K562 (cell line): ENCODE measurements around the gene TEKT2. TPM values are rescaled to one million over a fixed set of nuclear protein-coding genes. Genes with fewer than 3 reads are reported as not detected.
A peak's percentile ranks its signal among the peaks of the same experiment; 100 is the strongest.

Experiments
- CHD4 ChIP-seq: fragments of 200-600 bp; sonication (generic); IDR thresholded peaks from 3 replicates; pipeline ENCODE4 v1.6.1; 2012; ENCODE audit warnings: low read depth, mild to moderate bottlenecking, mixed read lengths, low read length, inconsistent platforms; ENCODE audit not compliant: insufficient read depth, insufficient replicate concordance, poor library complexity, severe bottlenecking
- CREM ChIP-seq: IDR thresholded peaks from 2 replicates; pipeline ENCODE4 v1.6.1; 2014; ENCODE audit warnings: antibody characterized with exemption, low read depth
- EP300 ChIP-seq: IDR thresholded peaks from 2 replicates; pipeline ENCODE4 v1.6.1; 2012; ENCODE audit warnings: low read length, improper control_type of control experiment
- HLTF ChIP-seq: fragments of 450-650 bp; IDR thresholded peaks from 2 replicates; pipeline ENCODE4 v1.6.1; 2016
- HNRNPUL1 ChIP-seq: fragments of 200-400 bp; formaldehyde crosslinking; IDR thresholded peaks from 2 replicates; pipeline ENCODE4 v1.6.1; 2017; ENCODE audit warnings: low read length
- HSF4 ChIP-seq: fragments of 250-450 bp; sonication (Bioruptor Pico); IDR thresholded peaks from 2 replicates; pipeline ENCODE4 v2.1.2; 2022; ENCODE audit warnings: mild to moderate bottlenecking, moderate library complexity, borderline replicate concordance
- MAFK ChIP-seq: IDR thresholded peaks from 2 replicates; pipeline ENCODE4 v1.6.1; 2011; ENCODE audit warnings: low read length, improper control_type of control experiment
- NCOA2 ChIP-seq, 2 experiments: fragments of 450-650 bp; IDR thresholded peaks; 2 replicates each; pipeline ENCODE4 v1.6.1; 2018; ENCODE audit warnings: mild to moderate bottlenecking in 2 of 2, moderate library complexity in 1 of 2; ENCODE audit not compliant: partially characterized antibody in 2 of 2
- NR4A1 ChIP-seq, 2 experiments: fragments of 250-450 bp in 1 of 2; fragments of 450-650 bp in 1 of 2; sonication (Bioruptor Pico) in 1 of 2; IDR thresholded peaks; 2 replicates each; pipeline versions ENCODE4 v1.4.0 to v1.6.1; 2016 to 2020; ENCODE audit warnings: mild to moderate bottlenecking in 2 of 2, missing compliant biosample characterization in 1 of 2, missing genetic modification characterization in 1 of 2, moderate library complexity in 1 of 2
- NUFIP1 ChIP-seq: fragments of 450-650 bp; IDR thresholded peaks from 2 replicates; pipeline ENCODE4 v1.6.1; 2018; ENCODE audit not compliant: partially characterized antibody
- POLR2A ChIP-seq: fragments of 450-650 bp; conservative IDR thresholded peaks from 2 replicates; pipeline ENCODE4 v1.6.1; 2016
- POLR2H ChIP-seq: IDR thresholded peaks from 2 replicates; pipeline ENCODE4 v1.6.1; 2016; ENCODE audit warnings: missing genetic modification characterization, low read depth, mild to moderate bottlenecking, control low read depth, missing compliant biosample characterization, moderate library complexity
- PTRF ChIP-seq: fragments of 450-650 bp; IDR thresholded peaks from 2 replicates; pipeline ENCODE4 v1.6.1; 2016; ENCODE audit warnings: mild to moderate bottlenecking, missing genetic modification characterization, missing compliant biosample characterization
- PYGO2 ChIP-seq: fragments of 450-650 bp; IDR thresholded peaks from 2 replicates; pipeline ENCODE4 v1.6.1; 2016; ENCODE audit warnings: mild to moderate bottlenecking, missing genetic modification characterization, moderate library complexity, missing compliant biosample characterization
- SMAD4 ChIP-seq: fragments of 250-450 bp; sonication (Bioruptor Pico); conservative IDR thresholded peaks from 2 replicates; pipeline ENCODE4 v1.8.0; 2021; ENCODE audit warnings: inconsistent platforms, mild to moderate bottlenecking, moderate library complexity
- SRSF3 ChIP-seq: fragments of 200-400 bp; formaldehyde crosslinking; IDR thresholded peaks from 2 replicates; pipeline ENCODE4 v1.6.1; 2016; ENCODE audit warnings: mild to moderate bottlenecking, low read length, moderate library complexity; ENCODE audit not compliant: insufficient read depth
- TOE1 ChIP-seq, 2 experiments: fragments of 450-650 bp in 1 of 2; sonication (generic) in 1 of 2; formaldehyde crosslinking in 1 of 2; IDR thresholded peaks; 2 replicates each; pipeline versions ENCODE4 v1.7.1 to v1.8.0; 2016 to 2022; ENCODE audit warnings: borderline replicate concordance in 2 of 2, mild to moderate bottlenecking in 2 of 2, antibody characterized with exemption in 1 of 2, inconsistent platforms in 1 of 2, low read depth in 1 of 2, missing genetic modification reagents in 1 of 2, moderate library complexity in 1 of 2
- XRCC3 ChIP-seq: fragments of 450-650 bp; IDR thresholded peaks from 2 replicates; pipeline ENCODE4 v1.6.1; 2017; ENCODE audit warnings: mild to moderate bottlenecking, moderate library complexity
- ZBTB1 ChIP-seq: sonication (generic); formaldehyde crosslinking; IDR thresholded peaks from 2 replicates; pipeline ENCODE4 v1.8.1; 2023; ENCODE audit warnings: missing genetic modification reagents, low read depth, mild to moderate bottlenecking, borderline replicate concordance
- ZC3H4 ChIP-seq: sonication (generic); formaldehyde crosslinking; IDR thresholded peaks from 2 replicates; pipeline ENCODE4 v1.9.0; 2021; ENCODE audit warnings: missing genetic modification reagents, borderline replicate concordance
- ZNF134 ChIP-seq: fragments of 250-450 bp; sonication (Bioruptor Pico); conservative IDR thresholded peaks from 2 replicates; pipeline ENCODE4 v1.4.0; 2020
- ZNF507 ChIP-seq: conservative IDR thresholded peaks from 2 replicates; pipeline ENCODE4 v1.6.1; 2017; ENCODE audit warnings: missing genetic modification characterization, missing compliant biosample characterization
- polyA plus RNA-seq, 8 experiments: library from polyadenylated mRNA; depleted of rRNA in 4 of 8; stranded (reverse) in 5 of 8; unstranded in 3 of 8; fragments of >200 nt; fragmentation: Nextera tagmentation in 2 of 8; fragmentation: Illumina TruSeq in 1 of 8; extraction: Ambion mirVana in 2 of 8; extraction: Trizol in 1 of 8; gene quantifications; 2 replicates each; pipeline versions ENCODE4 v1.2.1 to v1.2.3, GENCODE V29; 2011 to 2014; ENCODE audit warnings: inconsistent platforms in 1 of 8, missing spikeins in 1 of 8
- total RNA-seq, 7 experiments: library from RNA; depleted of rRNA in 6 of 7; stranded (reverse); fragments of >200 nt in 6 of 7; fragmentation: Illumina TruSeq in 2 of 7; extraction: Trizol in 2 of 7; gene quantifications; 2 replicates each; pipeline versions ENCODE4 v1.2.1 to v1.2.3, GENCODE V29; 2011 to 2021; ENCODE audit warnings: low replicate concordance in 1 of 7
- TF ChIP-seq, protein P1 (sequence below), 2 experiments: fragments of 200-800 bp in 1 of 2; sonication (Bioruptor generic) in 1 of 2; sonication (generic) in 1 of 2; formaldehyde crosslinking in 1 of 2; IDR thresholded peaks in 1 of 2; conservative IDR thresholded peaks in 1 of 2; 2 replicates each; pipeline versions ENCODE4 v1.5.0 to v1.6.1; 2016 to 2020; ENCODE audit warnings: missing compliant biosample characterization in 1 of 2, missing genetic modification characterization in 1 of 2, missing genetic modification reagents in 1 of 2
- TF ChIP-seq, protein P2 (sequence below): fragments of 450-650 bp; IDR thresholded peaks from 2 replicates; pipeline ENCODE4 v1.6.1; 2016; ENCODE audit warnings: borderline replicate concordance

Gene TEKT2
- total and polyA plus RNA-seq, 9 of the 15 experiments (the other 6 are each of a cell fraction or from before 2014, with no cell fraction given): 0.06 to 0.94 (median 0.30) TPM; not detected in 1

DNA sequence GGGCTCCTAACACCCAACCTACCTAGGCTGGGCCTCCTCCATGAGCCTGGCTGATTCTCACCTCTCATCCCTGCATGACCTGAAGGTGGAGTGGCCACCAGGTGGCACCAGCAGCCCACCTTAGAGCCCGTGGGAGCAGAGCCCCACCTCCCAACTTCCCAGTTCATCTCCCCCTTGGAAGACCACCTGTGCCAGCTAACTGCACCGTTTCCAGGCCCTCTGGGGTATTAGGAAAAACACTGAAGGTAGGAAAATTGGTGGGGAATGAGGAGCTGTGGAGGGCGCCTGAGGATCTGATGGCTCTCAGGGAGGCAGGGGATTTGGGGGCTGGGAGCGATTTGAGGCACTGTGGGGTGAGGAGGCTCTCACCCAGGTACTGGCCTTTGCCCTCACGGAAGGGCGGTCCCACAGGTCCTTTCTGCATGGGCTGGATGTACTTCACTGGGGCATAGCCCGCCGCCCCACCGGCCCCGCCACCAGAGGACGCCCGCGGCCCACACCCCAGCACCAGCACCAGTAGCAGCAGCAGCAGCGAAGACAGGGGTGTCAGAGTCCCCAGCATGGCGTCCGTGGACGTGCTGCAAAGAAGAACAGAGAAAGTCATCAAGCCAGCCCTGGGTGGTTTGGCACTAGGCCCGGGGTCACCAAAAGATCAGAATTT lies 15.9 kb downstream of the TEKT2 start (continued):
- TF ChIP-seq, protein P1, sequence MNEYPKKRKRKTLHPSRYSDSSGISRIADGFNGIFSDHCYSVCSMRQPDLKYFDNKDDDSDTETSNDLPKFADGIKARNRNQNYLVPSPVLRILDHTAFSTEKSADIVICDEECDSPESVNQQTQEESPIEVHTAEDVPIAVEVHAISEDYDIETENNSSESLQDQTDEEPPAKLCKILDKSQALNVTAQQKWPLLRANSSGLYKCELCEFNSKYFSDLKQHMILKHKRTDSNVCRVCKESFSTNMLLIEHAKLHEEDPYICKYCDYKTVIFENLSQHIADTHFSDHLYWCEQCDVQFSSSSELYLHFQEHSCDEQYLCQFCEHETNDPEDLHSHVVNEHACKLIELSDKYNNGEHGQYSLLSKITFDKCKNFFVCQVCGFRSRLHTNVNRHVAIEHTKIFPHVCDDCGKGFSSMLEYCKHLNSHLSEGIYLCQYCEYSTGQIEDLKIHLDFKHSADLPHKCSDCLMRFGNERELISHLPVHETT (CRISPR knock-in tag; conservative IDR thresholded peaks at IDR 0.05 in 1 of 2, IDR thresholded peaks at IDR 0.05 in 1 of 2): no peak
- TF ChIP-seq CHD4 (no peak), NUFIP1 (no peak), ZNF507 (tag) (no peak), HNRNPUL1 (no peak), SRSF3 (no peak), CREM (peak; percentile 8; the same call in 1 of the 2 replicates), MAFK (peak; percentile 10; the same call in 1 of the 2 replicates), EP300 (no peak), PTRF (tag) (no peak), XRCC3 (no peak), POLR2H (tag) (no peak), HLTF (peak; percentile 81), HSF4 (no peak), POLR2A (no peak), NCOA2 (IDR thresholded peaks at IDR 0.05; ENCODE audit: partially characterized antibody in 2 of 2) (no peak), ZC3H4 (CRISPR knock-in tag) (no peak), SMAD4 (no peak; the same call in 1 of the 2 replicates), ZBTB1 (CRISPR knock-in tag) (no peak), PYGO2 (no peak), NR4A1 (CRISPR knock-in tag; IDR thresholded peaks at IDR 0.05) (no peak), NR4A1 (tag; IDR thresholded peaks at IDR 0.05) (no peak), TOE1 (IDR thresholded peaks at IDR 0.05; ENCODE audit: borderline replicate concordance) (peak; percentile 69; the same call in 1 of the 2 replicates), TOE1 (CRISPR knock-in tag; IDR thresholded peaks at IDR 0.05; ENCODE audit: borderline replicate concordance, low read depth) (no peak), ZNF134 (CRISPR knock-in tag) (no peak)
- TF ChIP-seq, protein P2, sequence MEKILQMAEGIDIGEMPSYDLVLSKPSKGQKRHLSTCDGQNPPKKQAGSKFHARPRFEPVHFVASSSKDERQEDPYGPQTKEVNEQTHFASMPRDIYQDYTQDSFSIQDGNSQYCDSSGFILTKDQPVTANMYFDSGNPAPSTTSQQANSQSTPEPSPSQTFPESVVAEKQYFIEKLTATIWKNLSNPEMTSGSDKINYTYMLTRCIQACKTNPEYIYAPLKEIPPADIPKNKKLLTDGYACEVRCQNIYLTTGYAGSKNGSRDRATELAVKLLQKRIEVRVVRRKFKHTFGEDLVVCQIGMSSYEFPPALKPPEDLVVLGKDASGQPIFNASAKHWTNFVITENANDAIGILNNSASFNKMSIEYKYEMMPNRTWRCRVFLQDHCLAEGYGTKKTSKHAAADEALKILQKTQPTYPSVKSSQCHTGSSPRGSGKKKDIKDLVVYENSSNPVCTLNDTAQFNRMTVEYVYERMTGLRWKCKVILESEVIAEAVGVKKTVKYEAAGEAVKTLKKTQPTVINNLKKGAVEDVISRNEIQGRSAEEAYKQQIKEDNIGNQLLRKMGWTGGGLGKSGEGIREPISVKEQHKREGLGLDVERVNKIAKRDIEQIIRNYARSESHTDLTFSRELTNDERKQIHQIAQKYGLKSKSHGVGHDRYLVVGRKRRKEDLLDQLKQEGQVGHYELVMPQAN: peak; percentile 51; the same call in 1 of the 2 replicates
